Hepatic stellate cell (primary cell): ENCODE results near the gene AHCYL2.
"Not testable (repeated sequence)": the region's sequence is repeated elsewhere in the genome, so short reads cannot be mapped to it uniquely, and the experiment has no call there.

Source experiments
- DNase-seq: peaks from one replicate; pipeline ENCODE4 v3.0.0; 2011; ENCODE audit warnings: low spot score

The AHCYL2 gene

DNA sequence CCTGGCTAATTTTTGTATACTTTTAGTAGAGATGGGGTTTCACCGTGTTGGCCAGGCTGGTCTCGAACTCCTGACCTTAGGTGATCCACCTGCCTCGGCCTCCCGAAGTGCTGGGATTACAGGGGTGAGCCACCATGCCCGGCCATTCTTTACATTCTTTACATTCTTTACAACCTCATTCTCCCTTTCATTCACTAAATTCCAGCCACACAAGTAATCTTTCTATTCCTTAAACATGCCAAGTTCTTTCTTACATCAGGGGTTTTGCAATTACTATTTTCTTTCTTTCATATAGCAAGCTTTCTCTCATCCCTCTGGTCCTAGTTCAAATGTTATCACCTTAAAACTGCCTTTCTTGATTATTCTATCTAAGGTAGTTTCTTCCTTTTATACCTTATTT, 128.3 kb downstream of the AHCYL2 start:
- not testable (repeated sequence) for DNase-seq

DNA sequence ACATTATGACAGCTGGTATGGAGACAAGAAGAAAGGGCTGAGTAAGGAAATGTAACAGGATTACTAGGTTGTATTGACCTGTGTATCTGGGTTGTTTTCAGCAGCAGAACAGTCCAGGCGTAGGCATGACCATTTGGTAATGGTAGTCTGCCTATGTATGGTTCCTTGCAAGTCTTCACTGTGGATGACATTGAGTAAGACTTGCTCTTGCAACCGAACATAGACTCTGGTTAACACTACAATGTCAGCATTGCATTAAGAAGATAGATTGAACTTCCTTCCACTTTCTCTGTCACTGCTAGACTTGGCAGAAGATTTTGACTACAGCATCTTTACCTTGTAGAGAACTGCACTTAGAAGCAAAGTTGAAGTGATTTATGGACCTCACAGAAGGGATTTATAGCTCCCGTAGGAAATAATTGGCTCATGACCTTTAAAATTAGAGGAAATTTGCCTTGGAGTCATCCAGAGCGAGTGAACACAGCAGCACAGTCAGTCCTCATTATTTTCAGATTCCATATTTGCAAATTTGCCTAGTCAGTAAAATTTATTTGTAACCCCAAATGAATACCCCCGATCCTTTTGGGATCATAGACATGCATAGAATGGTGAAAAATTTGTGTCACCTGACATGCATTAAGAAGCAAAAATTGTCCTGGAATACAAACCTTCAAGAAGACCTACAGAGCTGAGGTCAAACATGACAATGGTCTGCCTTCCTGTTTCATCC, 129.8 kb downstream of the AHCYL2 start:
- DNase-seq = no peak

DNA sequence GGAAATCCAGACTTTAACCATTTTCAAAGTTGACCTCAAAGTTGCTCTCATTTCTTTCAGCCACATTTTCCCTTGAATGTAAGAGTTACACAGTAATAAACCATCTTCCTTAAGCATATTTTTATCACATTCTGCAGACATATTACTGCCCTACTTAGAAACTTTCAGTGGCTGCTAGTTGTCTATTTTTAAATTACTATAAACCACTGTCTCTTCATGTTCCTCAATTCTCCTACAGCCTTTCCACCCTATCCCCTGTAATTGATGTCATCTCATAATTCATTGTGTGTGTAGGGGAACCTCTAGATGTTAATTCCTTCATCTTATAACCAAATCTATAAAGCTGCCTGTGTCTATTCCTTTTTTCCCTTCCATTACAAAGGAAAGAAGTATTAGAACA, 131.3 kb downstream of the AHCYL2 start:
- DNase-seq = no peak

DNA sequence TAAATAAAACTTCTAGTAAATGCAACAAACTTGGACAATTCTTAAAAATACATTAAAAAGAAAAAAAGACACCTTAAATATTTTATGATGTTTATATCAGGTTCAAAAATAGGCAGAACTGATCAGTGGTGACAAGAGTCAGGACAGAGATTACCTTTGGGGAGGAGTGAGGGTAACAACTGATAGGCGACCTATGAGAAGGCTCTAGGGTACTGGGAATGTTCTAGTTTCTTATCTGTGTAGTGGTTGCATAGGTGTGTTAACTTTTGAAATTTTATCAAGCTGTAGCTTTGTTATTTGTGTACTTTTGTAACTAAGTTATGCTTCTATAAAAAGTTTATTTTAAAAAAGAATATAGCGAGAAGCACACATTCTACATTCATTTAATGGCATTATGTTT, 134.3 kb downstream of the AHCYL2 start:
- DNase-seq = no peak

DNA sequence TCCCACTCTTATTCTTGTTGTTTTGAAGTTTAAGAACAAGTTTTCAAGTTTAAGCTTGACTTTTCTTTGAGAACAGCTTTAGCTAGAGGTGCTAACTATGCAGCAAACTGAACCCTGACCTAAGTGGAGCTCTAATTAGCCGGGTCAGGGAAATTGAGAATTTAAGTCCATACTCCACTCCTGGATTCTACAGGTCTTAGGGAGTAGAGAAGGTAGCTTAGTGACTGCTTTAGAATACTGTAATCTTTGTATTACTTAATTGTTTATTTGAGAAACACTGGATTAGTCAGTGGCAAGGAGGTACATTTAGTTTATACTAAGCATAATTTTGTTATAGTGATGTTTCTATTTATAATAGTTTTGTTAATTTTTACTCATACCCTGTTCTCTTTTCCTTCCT, 134.8 kb downstream of the AHCYL2 start:
- DNase-seq = no peak

DNA sequence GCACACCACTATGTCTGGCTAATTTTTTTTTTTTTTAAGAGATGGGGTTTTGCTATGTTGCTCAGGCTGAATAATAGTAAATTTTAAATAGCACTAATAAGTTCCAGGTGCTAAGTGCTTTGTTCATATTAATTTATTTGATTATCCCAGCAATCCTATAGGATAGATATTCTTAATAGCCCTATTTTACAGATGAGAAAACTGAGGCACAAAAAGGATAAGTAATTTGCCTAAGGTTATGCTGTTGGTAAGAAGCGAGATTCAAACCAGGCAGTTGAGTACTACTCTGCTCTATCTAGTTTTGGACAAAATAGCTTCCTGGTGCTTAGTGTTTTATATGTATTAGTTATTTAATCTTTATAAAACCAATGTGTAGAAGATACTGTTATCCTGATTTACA, 136.9 kb downstream of the AHCYL2 start:
- no peak for DNase-seq

DNA sequence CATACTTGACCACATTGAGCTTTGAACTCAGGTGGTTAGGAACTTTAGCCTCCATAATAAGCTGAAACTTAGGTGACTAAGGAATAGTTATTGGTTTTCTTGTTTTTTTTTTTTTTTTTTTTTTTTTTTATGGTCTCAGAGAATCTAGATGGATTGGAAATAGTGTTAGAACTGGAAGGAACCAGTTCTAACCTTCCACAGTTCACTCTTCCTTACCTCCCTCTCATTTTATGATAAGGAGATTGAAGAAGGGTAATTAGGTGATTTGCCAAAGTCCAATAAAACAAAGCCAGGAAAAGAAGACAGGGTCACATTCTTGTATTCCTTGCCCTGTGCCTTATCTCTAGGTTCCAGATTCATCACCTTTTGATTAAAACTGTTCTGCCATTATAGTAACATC, 137.7 kb downstream of the AHCYL2 start:
- no peak for DNase-seq

DNA sequence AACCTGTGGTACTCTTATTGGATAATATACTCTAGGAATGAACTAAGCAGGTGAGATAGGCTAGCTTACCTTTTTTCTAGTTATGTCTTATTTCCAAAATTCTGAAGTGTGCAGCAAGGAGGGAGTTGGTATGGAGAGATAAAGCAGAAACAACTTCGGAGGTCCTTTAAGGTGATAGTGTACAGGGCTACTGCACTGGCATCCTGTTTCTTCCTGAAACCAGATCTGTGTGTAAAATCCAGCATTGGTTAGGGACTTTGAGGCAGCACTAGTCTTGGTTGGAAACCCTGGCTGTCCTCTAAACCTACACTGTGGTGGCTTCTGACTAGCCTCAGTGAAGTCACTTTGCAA, 142.5 kb downstream of the AHCYL2 start:
- no peak for DNase-seq

DNA sequence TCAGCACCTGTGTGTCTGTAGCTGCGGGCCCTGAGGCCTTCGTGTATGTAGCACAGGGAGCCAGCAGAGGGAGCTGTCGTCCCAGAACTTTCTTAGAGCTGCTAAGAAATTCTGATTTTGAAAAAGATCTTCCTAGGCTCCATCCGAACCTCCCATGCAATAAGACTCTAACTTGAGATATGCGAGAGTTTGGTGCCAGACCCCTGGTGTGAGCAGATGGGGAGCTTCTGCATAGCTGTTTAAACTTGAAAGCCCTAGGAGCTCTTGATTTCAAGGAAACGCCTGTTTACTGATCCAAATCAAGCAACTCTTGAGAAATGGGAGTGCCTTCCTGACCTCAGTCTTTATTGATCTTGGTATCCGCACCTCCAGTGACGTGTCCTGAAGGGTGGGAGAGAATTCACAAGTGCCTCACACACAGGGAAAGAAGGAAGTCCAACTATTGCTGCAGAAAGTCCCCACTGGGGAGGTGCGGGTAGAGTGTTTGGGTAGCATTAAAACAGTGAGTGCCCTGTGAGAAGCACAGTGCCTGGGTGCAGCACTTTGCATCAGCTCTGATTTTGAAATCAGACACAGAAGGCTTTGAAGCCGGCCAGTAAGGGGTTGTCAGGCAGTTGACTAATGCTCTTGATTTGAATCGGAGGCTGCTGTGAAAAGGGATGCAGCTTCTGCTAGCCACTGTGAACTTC, 143.0 kb downstream of the AHCYL2 start:
- DNase-seq = peak; percentile 53

DNA sequence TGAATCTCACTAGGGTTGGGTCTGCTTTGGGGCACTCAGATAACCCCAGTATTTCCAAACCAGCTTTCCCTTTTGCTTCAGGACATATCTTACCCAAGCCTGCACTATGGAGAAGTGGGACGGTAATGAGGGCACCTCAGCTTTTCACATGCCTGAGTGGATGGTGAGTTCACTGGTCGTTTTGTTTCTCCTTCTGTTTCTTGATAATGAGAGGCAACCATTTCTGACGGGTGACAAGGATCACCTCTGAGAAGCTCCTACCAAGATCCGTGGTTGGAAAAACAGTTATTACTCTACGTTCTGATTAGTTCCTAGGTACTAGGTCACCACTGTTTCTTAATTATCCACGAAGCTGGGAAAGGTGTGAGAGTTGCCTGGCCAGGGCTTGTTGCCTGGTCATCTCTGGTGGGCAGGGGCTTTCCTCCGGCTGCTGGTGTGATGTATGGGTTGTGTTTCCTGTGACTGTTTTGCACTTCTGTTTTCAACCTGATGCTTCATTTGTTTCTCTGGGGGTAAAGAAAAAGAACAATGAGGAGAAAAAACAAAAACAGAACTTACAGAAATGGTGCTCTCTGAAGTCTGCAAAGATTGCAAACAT, 143.7 kb downstream of the AHCYL2 start:
- no peak for DNase-seq

DNA sequence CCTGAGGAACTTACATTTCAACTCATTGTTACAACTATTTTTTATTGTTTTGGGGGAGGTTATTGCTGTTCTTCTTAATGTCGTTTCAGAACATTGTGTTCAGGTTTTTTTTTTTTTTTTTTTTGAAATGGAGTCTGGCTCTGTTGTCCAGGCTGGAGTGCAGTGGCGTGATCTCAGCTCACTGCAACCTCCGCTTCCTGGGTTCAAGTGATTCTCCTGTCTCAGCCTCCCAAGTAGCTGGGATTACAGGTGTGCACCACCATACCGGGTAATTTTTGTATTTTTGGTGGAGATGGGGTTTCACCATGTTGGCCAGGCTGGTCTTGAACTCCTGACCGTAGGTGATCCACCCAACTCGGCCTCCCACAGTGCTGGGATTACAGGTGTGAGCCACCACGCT, 144.6 kb downstream of the AHCYL2 start:
- DNase-seq = not testable (repeated sequence)

DNA sequence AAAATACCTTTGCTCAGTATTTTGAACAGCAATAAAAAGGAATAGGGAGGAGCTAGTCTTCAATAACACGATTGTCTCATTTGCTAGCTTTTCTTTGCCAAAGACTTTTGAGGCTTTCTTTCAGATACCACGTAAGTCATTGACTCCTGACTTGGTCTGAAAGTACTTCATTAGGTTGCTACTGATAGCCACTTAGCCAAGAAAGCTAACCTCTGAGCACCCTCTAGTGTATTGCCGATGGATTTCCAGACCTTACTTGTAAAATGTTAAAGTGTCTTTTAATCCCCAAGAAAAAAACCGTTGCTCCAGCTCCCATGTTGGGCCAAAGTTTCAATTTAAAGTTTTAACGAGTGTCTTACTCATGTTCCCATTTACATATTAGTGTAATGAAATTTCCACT, 146.0 kb downstream of the AHCYL2 start:
- no peak for DNase-seq

DNA sequence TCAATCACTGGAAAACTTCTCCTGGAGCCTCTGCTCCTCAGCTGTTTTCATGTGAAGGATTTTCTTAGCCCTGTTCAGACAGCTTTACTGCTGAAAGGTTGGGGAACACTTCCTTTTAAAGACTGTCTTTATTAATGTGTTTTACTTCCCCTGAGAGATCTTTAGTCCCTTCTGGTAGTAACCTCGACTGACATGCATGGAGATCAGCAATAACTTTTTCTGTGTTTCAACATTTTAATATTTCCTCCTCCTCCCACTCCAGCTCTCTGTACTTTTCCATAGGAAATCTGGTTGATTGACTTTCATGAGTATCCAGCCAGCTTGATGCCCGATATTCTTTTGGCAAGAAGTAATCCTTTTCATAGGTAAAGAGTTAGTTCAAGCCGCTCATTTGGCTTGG, 146.7 kb downstream of the AHCYL2 start:
- no peak for DNase-seq

DNA sequence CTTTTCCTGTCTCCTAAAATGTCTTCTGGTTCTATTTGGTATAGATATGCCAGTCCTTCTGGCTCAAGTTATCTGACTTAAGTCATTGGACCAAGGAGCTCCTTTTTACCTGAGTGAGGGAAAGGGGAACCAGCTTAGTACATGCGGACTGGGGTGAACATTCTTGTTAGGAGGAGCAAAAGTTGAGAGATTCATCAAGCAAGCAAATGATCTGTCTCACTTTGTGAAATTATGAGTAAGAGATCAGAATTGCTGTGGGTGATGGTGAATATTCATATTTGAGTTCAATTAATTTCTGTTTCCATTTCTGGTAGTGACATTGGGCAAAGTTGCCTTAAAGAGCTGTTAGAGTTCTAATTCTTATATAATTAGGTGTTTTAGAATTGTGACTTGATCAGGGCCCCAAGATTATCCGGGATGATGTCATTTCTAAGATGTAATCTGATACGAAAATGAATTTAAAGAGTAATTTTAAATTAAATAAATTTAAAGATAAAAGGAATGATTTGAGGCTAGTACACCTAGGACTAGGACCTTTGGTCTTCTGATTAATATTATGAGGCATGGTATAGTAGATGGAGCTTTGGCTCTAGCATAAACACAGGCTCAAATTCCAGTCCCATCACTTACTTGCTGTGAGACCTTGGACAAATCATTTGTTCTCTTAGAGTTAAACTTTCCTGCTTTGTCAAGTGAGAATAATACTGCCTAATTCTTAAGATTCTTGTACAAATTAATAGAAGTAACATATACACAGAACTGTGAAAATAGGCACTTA, 149.0 kb downstream of the AHCYL2 start:
- no peak for DNase-seq

DNA sequence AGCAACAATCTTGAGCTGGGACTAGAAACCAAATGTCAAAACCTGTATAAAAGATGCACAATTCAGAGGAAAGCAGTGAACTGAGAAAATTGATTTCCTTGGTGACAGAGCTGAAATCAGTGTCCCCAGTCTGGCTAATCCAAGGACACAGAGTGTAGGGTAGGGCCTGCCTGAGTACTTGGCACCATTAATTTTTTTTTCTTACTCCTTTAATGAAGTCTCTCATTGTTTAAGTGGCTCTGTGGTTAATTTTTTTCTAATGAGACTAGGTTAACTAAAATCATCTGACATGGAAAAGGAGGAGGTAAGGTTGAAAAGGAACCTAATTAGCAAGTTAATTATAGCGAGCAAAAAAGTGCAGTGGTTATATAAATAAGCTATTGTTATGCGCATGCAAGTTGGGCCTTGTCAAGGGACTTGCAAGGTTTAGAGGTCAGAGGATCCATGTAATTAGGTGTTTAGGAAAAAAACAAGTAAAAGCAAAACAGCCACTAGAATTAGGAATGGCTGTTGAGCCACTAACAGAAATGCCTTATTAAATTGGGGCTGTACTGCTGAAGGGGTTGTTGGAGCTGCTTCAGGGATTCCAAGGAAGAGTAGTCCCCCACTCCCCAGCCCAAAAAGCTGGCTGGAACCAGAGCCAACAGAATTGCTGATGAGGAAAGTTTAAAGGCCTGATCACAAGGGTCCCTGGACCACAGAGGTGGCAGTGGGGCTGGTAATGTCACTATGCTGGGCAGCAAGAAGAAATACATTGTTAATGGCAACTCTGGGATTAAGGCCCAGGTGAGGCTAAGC, 150.5 kb downstream of the AHCYL2 start:
- DNase-seq = no peak

DNA sequence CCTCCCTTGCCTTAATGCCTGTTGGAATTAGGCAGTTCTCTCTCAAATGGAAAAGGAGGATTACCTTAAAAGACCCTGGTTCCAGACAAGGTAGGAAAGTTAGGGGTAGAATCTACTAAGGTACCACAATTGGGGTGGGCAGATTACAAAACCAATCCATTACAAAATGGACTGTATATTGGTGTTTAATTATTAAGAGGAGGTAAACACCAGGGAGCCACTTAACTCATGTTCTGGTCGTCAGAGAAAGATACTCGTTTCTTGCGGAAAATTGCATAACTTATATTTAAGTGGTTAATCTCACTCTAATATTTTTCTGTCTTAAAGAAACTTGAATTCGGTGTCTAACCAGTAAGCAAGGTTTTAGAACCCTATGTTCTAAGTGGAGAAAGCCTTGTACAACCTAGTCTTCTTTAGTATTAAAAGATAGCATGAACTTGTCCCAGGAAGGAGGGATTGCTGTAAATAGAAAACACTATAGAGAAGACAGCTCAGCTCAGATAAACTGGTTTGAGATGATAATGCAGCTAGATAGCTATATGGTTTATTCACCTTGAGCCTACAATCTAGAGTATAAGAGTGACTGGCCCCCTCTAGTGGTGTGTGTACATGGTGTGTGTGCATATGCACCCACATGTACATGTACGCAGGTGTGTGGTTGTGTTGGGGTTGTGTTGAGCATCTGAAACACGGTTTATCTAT, 151.4 kb downstream of the AHCYL2 start:
- DNase-seq = peak; percentile 24

DNA sequence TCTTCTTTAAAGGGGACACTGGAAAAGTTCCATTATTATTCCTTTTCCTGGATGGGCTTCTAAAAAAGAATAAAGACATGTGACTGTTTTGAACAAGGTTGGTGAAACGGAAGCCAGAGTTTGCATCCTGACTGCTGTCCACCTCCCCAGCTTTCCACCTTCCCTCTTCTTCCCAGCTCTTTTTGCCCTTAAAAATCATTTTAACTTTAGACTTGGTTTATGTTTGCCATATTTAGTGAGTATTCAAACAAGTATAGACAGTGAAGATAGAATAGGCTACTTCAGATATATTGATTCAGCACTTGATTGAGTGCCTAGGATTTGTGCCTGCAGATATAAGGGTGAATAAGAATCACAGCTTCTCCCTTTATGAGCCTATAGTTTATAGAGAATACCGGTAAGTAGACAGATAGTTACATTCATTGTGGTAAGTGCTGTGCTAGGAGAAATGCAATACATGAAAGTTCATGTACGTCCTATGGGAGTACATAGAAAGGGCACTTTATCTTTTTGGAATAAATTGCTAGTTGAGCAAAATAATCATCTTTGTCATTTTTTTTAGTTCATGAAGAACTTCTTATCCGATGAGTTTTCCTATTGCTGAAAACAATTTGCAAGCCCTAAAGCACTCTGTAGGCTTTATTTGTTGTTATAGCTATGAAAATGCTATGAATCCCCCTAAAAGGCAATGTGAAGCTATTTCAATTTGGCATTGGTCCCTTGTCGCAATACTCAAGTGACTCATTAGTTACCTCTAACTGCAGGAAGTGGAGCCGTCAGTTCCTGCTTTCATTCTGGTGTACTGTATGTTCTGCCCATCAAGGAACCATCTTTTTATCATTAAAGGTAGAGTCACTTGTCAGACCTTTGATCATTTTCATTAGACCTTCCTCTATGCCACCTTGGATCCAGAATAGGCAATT, 152.2 kb downstream of the AHCYL2 start:
- DNase-seq = peak; percentile 21

DNA sequence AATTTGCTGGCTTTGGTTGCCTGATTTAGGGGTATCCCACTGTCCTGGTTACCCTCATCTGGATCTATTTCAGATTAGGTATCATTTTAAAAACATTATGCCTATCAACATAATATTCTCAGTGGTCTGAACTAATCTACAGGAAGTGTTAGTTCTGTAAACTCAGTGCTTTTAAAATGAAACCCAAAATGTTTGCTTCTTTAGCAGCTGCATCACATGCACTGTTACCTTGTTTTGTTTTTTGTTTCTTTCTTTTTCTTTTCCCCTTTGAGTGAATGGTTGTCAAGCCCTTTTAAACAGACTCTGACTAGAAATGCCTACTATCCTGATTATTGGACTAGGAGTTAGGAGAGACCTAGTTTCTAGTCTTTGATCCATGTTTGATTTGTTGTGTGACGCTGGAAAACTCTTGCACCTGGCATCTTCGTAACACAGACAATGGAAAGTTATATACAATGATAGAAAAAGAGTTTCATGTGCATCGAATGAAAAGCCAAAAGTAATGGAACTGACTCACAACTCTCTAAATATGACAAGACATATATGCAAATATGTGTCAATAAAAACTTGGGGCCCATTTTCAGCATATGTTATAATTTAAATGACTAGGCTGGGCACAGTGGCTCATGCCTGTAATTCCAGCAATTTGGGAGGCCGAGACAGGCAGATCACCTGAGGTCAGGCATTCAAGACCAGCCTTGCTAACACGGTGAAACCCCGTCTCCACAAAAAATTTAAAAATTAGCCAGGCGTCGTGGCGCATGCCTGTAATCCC, 157.1 kb downstream of the AHCYL2 start:
- DNase-seq = no peak

DNA sequence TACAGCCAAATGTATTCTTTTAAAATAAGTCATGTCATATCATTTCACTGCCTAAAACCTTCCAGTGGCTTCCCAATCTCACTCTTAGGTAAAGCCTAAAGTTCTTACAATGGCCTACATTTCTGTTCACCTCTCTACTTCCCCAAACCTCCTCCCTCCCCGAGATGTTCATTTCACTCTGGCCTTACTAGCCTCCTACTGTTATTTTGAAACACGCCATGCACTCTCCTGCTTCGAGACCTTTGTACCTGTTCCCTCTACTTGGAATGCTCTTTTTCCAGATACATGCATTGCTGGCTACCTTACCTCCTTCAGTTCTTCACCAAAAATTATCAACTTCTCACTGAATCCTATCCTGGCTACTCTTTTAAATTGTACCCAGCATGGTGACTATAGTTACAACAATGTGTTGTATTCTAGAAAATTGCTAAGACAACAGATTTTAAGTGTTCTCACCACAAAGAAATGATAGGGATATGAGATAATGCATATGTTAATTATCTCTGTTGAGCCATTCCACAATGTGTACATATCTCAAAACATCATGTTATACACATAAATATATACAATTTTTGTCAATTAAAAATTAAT, 158.8 kb downstream of the AHCYL2 start:
- no peak for DNase-seq
